ENCODE measurements around the gene SLC8A1.

DNA sequence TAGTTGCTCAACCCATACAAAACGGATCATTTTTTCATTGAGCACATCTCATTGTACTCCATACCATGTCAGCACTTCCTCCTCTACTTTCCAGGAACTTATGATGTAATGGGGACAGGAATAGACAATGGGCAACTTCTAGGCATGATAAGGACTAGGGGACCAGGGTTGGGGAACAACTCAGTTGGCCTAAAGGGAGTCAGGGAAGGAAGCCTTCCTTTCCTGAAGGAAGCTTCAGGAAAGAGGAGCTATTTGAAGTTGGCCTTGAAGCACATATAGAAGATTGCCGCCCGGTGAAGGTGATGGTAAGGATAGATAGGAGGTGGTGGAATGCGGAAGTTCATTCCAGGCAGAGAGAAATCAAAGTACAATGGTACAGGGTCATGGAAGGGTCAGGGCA lies 283.9 kb downstream of the SLC8A1 start:
- TF ChIP-seq, protein P1, sequence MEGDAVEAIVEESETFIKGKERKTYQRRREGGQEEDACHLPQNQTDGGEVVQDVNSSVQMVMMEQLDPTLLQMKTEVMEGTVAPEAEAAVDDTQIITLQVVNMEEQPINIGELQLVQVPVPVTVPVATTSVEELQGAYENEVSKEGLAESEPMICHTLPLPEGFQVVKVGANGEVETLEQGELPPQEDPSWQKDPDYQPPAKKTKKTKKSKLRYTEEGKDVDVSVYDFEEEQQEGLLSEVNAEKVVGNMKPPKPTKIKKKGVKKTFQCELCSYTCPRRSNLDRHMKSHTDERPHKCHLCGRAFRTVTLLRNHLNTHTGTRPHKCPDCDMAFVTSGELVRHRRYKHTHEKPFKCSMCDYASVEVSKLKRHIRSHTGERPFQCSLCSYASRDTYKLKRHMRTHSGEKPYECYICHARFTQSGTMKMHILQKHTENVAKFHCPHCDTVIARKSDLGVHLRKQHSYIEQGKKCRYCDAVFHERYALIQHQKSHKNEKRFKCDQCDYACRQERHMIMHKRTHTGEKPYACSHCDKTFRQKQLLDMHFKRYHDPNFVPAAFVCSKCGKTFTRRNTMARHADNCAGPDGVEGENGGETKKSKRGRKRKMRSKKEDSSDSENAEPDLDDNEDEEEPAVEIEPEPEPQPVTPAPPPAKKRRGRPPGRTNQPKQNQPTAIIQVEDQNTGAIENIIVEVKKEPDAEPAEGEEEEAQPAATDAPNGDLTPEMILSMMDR (IDR thresholded peaks at IDR 0.05) = no peak
- TF ChIP-seq POLR2A (IDR thresholded peaks at IDR 0.05) (no peak), EP300 (IDR thresholded peaks at IDR 0.05) (no peak)
